IPS DF 6.9 (cell line): ENCODE measurements around the gene PDE4D.
"Not testable (repeated sequence)": the region's sequence is repeated elsewhere in the genome, so short reads cannot be mapped to it uniquely, and the experiment has no call there.

ENCODE experiments used
- DNase-seq: peaks from one replicate; pipeline ENCODE4 v3.0.0-alpha.2; 2013; ENCODE audit warnings: low read depth, low spot score
- H3K27ac ChIP-seq: one replicate; pipeline ENCODE4 v1.5.1; 2013; ENCODE audit warnings: low read length, control low read depth
- H3K27me3 ChIP-seq: 2 replicates; pipeline ENCODE4 v1.6.1; 2013; ENCODE audit warnings: mild to moderate bottlenecking, low read length; ENCODE audit not compliant: control insufficient read depth, insufficient read depth
- H3K36me3 ChIP-seq: 2 replicates; pipeline ENCODE4 v1.6.1; 2013; ENCODE audit warnings: low read length; ENCODE audit not compliant: control insufficient read depth, insufficient read depth
- H3K4me1 ChIP-seq: 2 replicates; pipeline ENCODE4 v1.6.1; 2013; ENCODE audit warnings: low read length; ENCODE audit not compliant: control insufficient read depth, insufficient read depth
- H3K4me3 ChIP-seq: 2 replicates; pipeline ENCODE4 v1.5.1; 2013; ENCODE audit warnings: mild to moderate bottlenecking, low read length
- H3K9me3 ChIP-seq: 2 replicates; pipeline ENCODE4 v1.6.1; 2013; ENCODE audit warnings: low read length, inconsistent platforms; ENCODE audit not compliant: control insufficient read depth, insufficient read depth
- WGBS: extraction: QIAGEN DNeasy Blood & Tissue Kit; methylation state at CpG from one replicate; pipeline ENCODE4 v1.1.7; 2013; ENCODE audit warnings: mixed read lengths, missing lambda C conversion rate; ENCODE audit not compliant: insufficient read length, insufficient coverage; 5-methylcytosine and 5-hydroxymethylcytosine counted together

The PDE4D gene

GRCh38 chr5:59303289-59303716, 590.2 kb downstream of the PDE4D start:
- not testable (repeated sequence) for DNase-seq, H3K4me3 ChIP-seq, H3K27me3 ChIP-seq, H3K27ac ChIP-seq, H3K36me3 ChIP-seq, H3K4me1 ChIP-seq, H3K9me3 ChIP-seq
- WGBS: no CpG with 5 or more reads among the region's 3 CpGs

GRCh38 chr5:59302509-59302908, 591.0 kb downstream of the PDE4D start:
- WGBS: no CpG with 5 or more reads among the region's 1 CpG

GRCh38 chr5:59301727-59302126, 591.8 kb downstream of the PDE4D start:
- Histone ChIP-seq H3K9me3 (no peaks in the 10 kb centered on the region), H3K27me3 (no peaks in the 10 kb centered on the region), H3K4me1 (no peaks in the 10 kb centered on the region), H3K27ac (no peak overlapping the region), H3K36me3 (no peaks in the 10 kb centered on the region), H3K4me3 (no peak overlapping the region)
- no CpG with 5 or more reads among the region's 4 CpGs for WGBS
- DNase-seq: no peak

More at GRCh38 chr5:59302509-59302908, 591.0 kb downstream of the PDE4D start:
- H3K9me3 ChIP-seq, H3K4me3 ChIP-seq, H3K36me3 ChIP-seq, DNase-seq, H3K27ac ChIP-seq, H3K4me1 ChIP-seq, H3K27me3 ChIP-seq: not testable (repeated sequence)

- no CpG with 5 or more reads among the region's 1 CpG for WGBS
- Histone ChIP-seq H3K4me3 (no peak overlapping the region), H3K27ac (no peak overlapping the region), H3K9me3 (no peaks in the 10 kb centered on the region), H3K4me1 (no peaks in the 10 kb centered on the region), H3K27me3 (no peaks in the 10 kb centered on the region), H3K36me3 (no peaks in the 10 kb centered on the region)
- no peak for DNase-seq
These were observed 592.6 kb downstream of the PDE4D start for GRCh38 chr5:59300930-59301329.

- Histone ChIP-seq H3K4me1 (no peaks in the 10 kb centered on the region), H3K36me3 (no peaks in the 10 kb centered on the region), H3K27ac (no peak overlapping the region), H3K27me3 (no peaks in the 10 kb centered on the region), H3K4me3 (no peak overlapping the region), H3K9me3 (no peaks in the 10 kb centered on the region)
- no CpG with 5 or more reads among the region's 3 CpGs for WGBS
- DNase-seq: no peak
These were observed 594.5 kb downstream of the PDE4D start for GRCh38 chr5:59299006-59299405.

- H3K27me3 ChIP-seq: no peaks in the 10 kb centered on the region
- no peaks in the 10 kb centered on the region for H3K4me1 ChIP-seq
- no peak overlapping the region for H3K4me3 ChIP-seq
- no peaks in the 10 kb centered on the region for H3K36me3 ChIP-seq
- H3K27ac ChIP-seq: no peak overlapping the region
- WGBS: no CpG with 5 or more reads among the region's 5 CpGs
- no peak for DNase-seq
- H3K9me3 ChIP-seq: no peaks in the 10 kb centered on the region
These were observed 596.9 kb downstream of the PDE4D start for GRCh38 chr5:59296317-59297264.

- DNase-seq: no peak
- H3K4me3 ChIP-seq: no peak overlapping the region
- no peaks in the 10 kb centered on the region for H3K27me3 ChIP-seq
- H3K27ac ChIP-seq: no peak overlapping the region
- H3K4me1 ChIP-seq: no peaks in the 10 kb centered on the region
- no peaks in the 10 kb centered on the region for H3K36me3 ChIP-seq
- WGBS: no CpG with 5 or more reads among the region's 4 CpGs
- no peaks in the 10 kb centered on the region for H3K9me3 ChIP-seq
These were observed 599.8 kb downstream of the PDE4D start for GRCh38 chr5:59293700-59294099.

- Histone ChIP-seq H3K27ac (no peak overlapping the region), H3K27me3 (no peaks in the 10 kb centered on the region), H3K36me3 (no peaks in the 10 kb centered on the region), H3K4me3 (no peak overlapping the region), H3K9me3 (no peaks in the 10 kb centered on the region), H3K4me1 (no peaks in the 10 kb centered on the region)
- no peak for DNase-seq
These were observed 601.6 kb downstream of the PDE4D start for GRCh38 chr5:59291941-59292340.

GRCh38 chr5:59287884-59288283, 605.6 kb downstream of the PDE4D start:
- WGBS: no CpG with 5 or more reads among the region's 2 CpGs
- H3K4me1 ChIP-seq: no peaks in the 10 kb centered on the region
- no peak overlapping the region for H3K4me3 ChIP-seq
- H3K9me3 ChIP-seq: no peaks in the 10 kb centered on the region
- H3K36me3 ChIP-seq: no peaks in the 10 kb centered on the region
- DNase-seq: no peak
- no peaks in the 10 kb centered on the region for H3K27me3 ChIP-seq
- no peak overlapping the region for H3K27ac ChIP-seq

- H3K4me3 ChIP-seq: no peak overlapping the region
- H3K27ac ChIP-seq: no peak overlapping the region
- no peaks in the 10 kb centered on the region for H3K9me3 ChIP-seq
- H3K4me1 ChIP-seq: no peaks in the 10 kb centered on the region
- no peak for DNase-seq
- H3K36me3 ChIP-seq: no peaks in the 10 kb centered on the region
- no peaks in the 10 kb centered on the region for H3K27me3 ChIP-seq
- WGBS: no CpG with 5 or more reads among the region's 3 CpGs
These were observed 606.2 kb downstream of the PDE4D start for GRCh38 chr5:59287361-59287760.

- Histone ChIP-seq H3K36me3 (no peaks in the 10 kb centered on the region), H3K27ac (no peak overlapping the region), H3K4me3 (no peak overlapping the region), H3K27me3 (no peaks in the 10 kb centered on the region), H3K9me3 (no peaks in the 10 kb centered on the region), H3K4me1 (no peaks in the 10 kb centered on the region)
- no peak for DNase-seq
- no CpG with 5 or more reads among the region's 1 CpG for WGBS
These were observed 607.0 kb downstream of the PDE4D start for GRCh38 chr5:59286510-59286909.
